H1 (cell line): ENCODE results near the gene CHSY3. TPM values are rescaled to one million over a fixed set of nuclear protein-coding genes. Genes with fewer than 3 reads are reported as not detected.

Experiments
- CTCF ChIA-PET: fragments of 300-600 bp; sonication (Branson Sonifier 250); formaldehyde crosslinking; loops from one replicate; lab custom pipeline; 2021; ENCODE audit not compliant: partially characterized antibody; lab: Charles Lee
- POLR2A ChIA-PET: fragments of 300-600 bp; sonication (Branson Sonifier 250); formaldehyde crosslinking; loops from one replicate; lab custom pipeline; 2021; ENCODE audit warnings: inconsistent platforms; ENCODE audit not compliant: partially characterized antibody; lab: Charles Lee
- DNase-seq, 2 experiments: peaks; one replicate each; pipeline versions ENCODE4 v3.0.0 to v3.0.0-alpha.2; 2010 to 2022; ENCODE audit warnings: low spot score in 2 of 2, low read depth in 1 of 2, mixed read lengths in 1 of 2
- FAIRE-seq: peaks from 2 replicates; lab custom pipeline; 2011; peaks lifted over from hg19 to GRCh38; lab: Jason Lieb, UNC
- H2AFZ ChIP-seq: 2 replicates; pipeline ENCODE4 v1.8.1; 2012; ENCODE audit warnings: low read length, inconsistent platforms
- H2AK5ac ChIP-seq: 2 replicates; pipeline ENCODE4 v1.6.1; 2013; ENCODE audit warnings: low read depth, low read length
- H2BK120ac ChIP-seq: replicated peaks from 2 replicates; pipeline ENCODE3; 2013; ENCODE audit warnings: low read depth, low read length, inconsistent platforms
- H2BK12ac ChIP-seq: 2 replicates; pipeline ENCODE4 v1.6.1; 2013; ENCODE audit warnings: low read depth, low read length
- H2BK15ac ChIP-seq: 2 replicates; pipeline ENCODE4 v1.6.1; 2013; ENCODE audit warnings: low read length
- H2BK20ac ChIP-seq: 2 replicates; pipeline ENCODE4 v1.6.1; 2013; ENCODE audit warnings: low read length
- H2BK5ac ChIP-seq: 2 replicates; pipeline ENCODE4 v1.6.1; 2013; ENCODE audit warnings: low read depth, low read length
- H3K14ac ChIP-seq: 2 replicates; pipeline ENCODE4 v1.6.1; 2013; ENCODE audit warnings: inconsistent platforms; ENCODE audit not compliant: insufficient read length
- H3K18ac ChIP-seq: 2 replicates; pipeline ENCODE4 v1.6.1; 2013; ENCODE audit warnings: low read length; ENCODE audit errors: extremely low read depth
- H3K23ac ChIP-seq: 2 replicates; pipeline ENCODE4 v1.6.1; 2013; ENCODE audit warnings: inconsistent platforms; ENCODE audit not compliant: insufficient read length
- H3K23me2 ChIP-seq: 2 replicates; pipeline ENCODE4 v1.6.1; 2013; ENCODE audit warnings: low read depth, low read length
- H3K27ac ChIP-seq: 2 replicates; pipeline ENCODE4 v1.6.1; 2011; ENCODE audit warnings: low read depth, low read length, inconsistent platforms
- H3K27me3 ChIP-seq, 4 experiments: replicated peaks in 1 of 4; 1 replicate in 1 of 4; 2 replicates in 3 of 4; pipeline versions ENCODE4 v1.6.1 to v1.8.1; 2011 to 2013; ENCODE audit warnings: low read length in 3 of 4, mild to moderate bottlenecking in 3 of 4, inconsistent platforms in 2 of 4, mixed read lengths in 2 of 4, moderate library complexity in 1 of 4; ENCODE audit not compliant: control insufficient read depth in 3 of 4, insufficient read depth in 3 of 4; ENCODE audit errors: extremely low read depth in 1 of 4
- H3K36me3 ChIP-seq, 4 experiments: 2 replicates each; pipeline versions ENCODE4 v1.6.1 to v1.8.1; 2011 to 2013; ENCODE audit warnings: mild to moderate bottlenecking in 4 of 4, low read length in 3 of 4, moderate library complexity in 2 of 4, control low read depth in 1 of 4, inconsistent platforms in 1 of 4; ENCODE audit not compliant: insufficient read depth in 4 of 4, control insufficient read depth in 2 of 4
- H3K4ac ChIP-seq: replicated peaks from 2 replicates; pipeline ENCODE3; 2013; ENCODE audit warnings: low read length, low read depth, mixed read lengths, inconsistent platforms; ENCODE audit not compliant: insufficient read length
- H3K4me1 ChIP-seq, 4 experiments: replicated peaks in 1 of 4; 1 replicate in 1 of 4; 2 replicates in 3 of 4; pipeline versions ENCODE4 v1.6.1 to v1.8.1; 2011 to 2013; ENCODE audit warnings: low read length in 3 of 4, inconsistent platforms in 2 of 4, mixed read lengths in 1 of 4; ENCODE audit not compliant: insufficient read depth in 4 of 4, control insufficient read depth in 3 of 4
- H3K4me2 ChIP-seq, 2 experiments: 2 replicates each; pipeline versions ENCODE4 v1.6.1 to v1.8.1; 2011 to 2013; ENCODE audit warnings: low read depth in 2 of 2, low read length in 2 of 2, control low read depth in 1 of 2, inconsistent platforms in 1 of 2, mild to moderate bottlenecking in 1 of 2; ENCODE audit not compliant: insufficient read depth in 1 of 2
- H3K4me3 ChIP-seq, 4 experiments: fragments of 200-600, 300-600 bp in 1 of 4; sonication (generic), shearing (Covaris generic), sonication (Bioruptor Twin) in 1 of 4; 2 replicates each; pipeline versions ENCODE4 v1.5.1 to v1.8.1; 2011 to 2016; ENCODE audit warnings: low read length in 4 of 4, low read depth in 3 of 4, control low read depth in 2 of 4, inconsistent platforms in 2 of 4, mild to moderate bottlenecking in 2 of 4, mixed read lengths in 1 of 4, moderate library complexity in 1 of 4; ENCODE audit not compliant: insufficient read depth in 2 of 4; ENCODE audit errors: extremely low read depth in 1 of 4
- H3K56ac ChIP-seq: replicated peaks from 2 replicates; pipeline ENCODE3; 2013; ENCODE audit warnings: low read depth, mild to moderate bottlenecking, mixed read lengths, low read length, inconsistent platforms; ENCODE audit not compliant: insufficient read length
- H3K79me1 ChIP-seq: 2 replicates; pipeline ENCODE4 v1.6.1; 2013; ENCODE audit warnings: low read depth, low read length, control low read depth
- H3K79me2 ChIP-seq, 2 experiments: 2 replicates each; pipeline versions ENCODE4 v1.6.1 to v1.8.1; 2012 to 2013; ENCODE audit warnings: low read length in 2 of 2, mild to moderate bottlenecking in 2 of 2, inconsistent platforms in 1 of 2; ENCODE audit not compliant: insufficient read depth in 2 of 2, control insufficient read depth in 1 of 2
- H3K9ac ChIP-seq, 4 experiments: replicated peaks in 1 of 4; 1 replicate in 1 of 4; 2 replicates in 3 of 4; pipeline versions ENCODE4 v1.6.1 to v1.8.1; 2011 to 2013; ENCODE audit warnings: low read depth in 3 of 4, low read length in 3 of 4, control low read depth in 2 of 4, mild to moderate bottlenecking in 2 of 4, moderate library complexity in 2 of 4, inconsistent platforms in 1 of 4; ENCODE audit errors: extremely low read depth in 1 of 4
- H3K9me3 ChIP-seq, 2 experiments: 2 replicates each; pipeline versions ENCODE4 v1.6.1 to v1.8.1; 2012 to 2013; ENCODE audit warnings: mild to moderate bottlenecking in 2 of 2, moderate library complexity in 2 of 2, control low read depth in 1 of 2, inconsistent platforms in 1 of 2, low read depth in 1 of 2, low read length in 1 of 2, mixed read lengths in 1 of 2; ENCODE audit not compliant: insufficient read depth in 2 of 2
- H4K20me1 ChIP-seq, 2 experiments: replicated peaks in 1 of 2; 2 replicates each; pipeline versions ENCODE3 to v1.8.1; 2011 to 2013; ENCODE audit warnings: inconsistent platforms in 2 of 2, low read length in 2 of 2, mild to moderate bottlenecking in 1 of 2; ENCODE audit not compliant: insufficient read depth in 2 of 2, control insufficient read depth in 1 of 2
- H4K5ac ChIP-seq: 2 replicates; pipeline ENCODE4 v1.6.1; 2013; ENCODE audit warnings: low read length, low read depth, mixed read lengths, inconsistent platforms; ENCODE audit not compliant: insufficient read length
- H4K8ac ChIP-seq: 2 replicates; pipeline ENCODE4 v1.8.0; 2013; ENCODE audit warnings: mild to moderate bottlenecking, moderate library complexity, low read length, inconsistent platforms; ENCODE audit not compliant: insufficient read depth; ENCODE audit errors: extremely low read depth
- H4K91ac ChIP-seq: replicated peaks from 2 replicates; pipeline ENCODE3; 2013; ENCODE audit warnings: low read length, mixed read lengths, inconsistent platforms; ENCODE audit not compliant: insufficient read length
- CHD1 ChIP-seq: IDR thresholded peaks from 2 replicates; pipeline ENCODE4 v1.6.1; 2012; ENCODE audit warnings: low read depth, low read length, improper control_type of control experiment
- RBBP5 ChIP-seq: IDR thresholded peaks from 2 replicates; pipeline ENCODE4 v1.7.1; 2012; ENCODE audit warnings: low read depth, mild to moderate bottlenecking, inconsistent platforms, low read length, moderate library complexity, borderline replicate concordance
- SIN3A ChIP-seq, 2 experiments: IDR thresholded peaks in 1 of 2; conservative IDR thresholded peaks in 1 of 2; 2 replicates each; pipeline ENCODE4 v1.6.1; 2011 to 2012; ENCODE audit warnings: low read length in 2 of 2, improper control_type of control experiment in 1 of 2, low read depth in 1 of 2, mild to moderate bottlenecking in 1 of 2
- SP2 ChIP-seq: IDR thresholded peaks from 2 replicates; pipeline ENCODE4 v1.6.1; 2012; ENCODE audit warnings: mild to moderate bottlenecking, low read length, inconsistent platforms
- YY1 ChIP-seq: IDR thresholded peaks from 2 replicates; pipeline ENCODE4 v1.6.1; 2011; ENCODE audit warnings: low read depth, mild to moderate bottlenecking, low read length
- WGBS, 2 experiments: shearing (Covaris generic) in 1 of 2; methylation state at CpG; one replicate each; pipeline versions ENCODE4 v1.1.6 to v1.1.7; 2013 to 2015; ENCODE audit warnings: low lambda C conversion rate in 2 of 2, mixed read lengths in 2 of 2, inconsistent platforms in 1 of 2, low coverage in 1 of 2, missing lambda C conversion rate in 1 of 2; ENCODE audit not compliant: insufficient replicate concordance in 2 of 2, insufficient coverage in 1 of 2, insufficient read length in 1 of 2; ENCODE audit errors: extremely low coverage in 1 of 2, missing lambda C conversion rate in 1 of 2; 5-methylcytosine and 5-hydroxymethylcytosine counted together
- polyA plus RNA-seq, 7 experiments: library from polyadenylated mRNA; depleted of rRNA in 3 of 7; stranded (reverse) in 5 of 7; unstranded in 2 of 7; fragments of >200 nt in 5 of 7; fragments of 200-250 nt in 2 of 7; gene quantifications; 1 replicate in 5 of 7; 2 replicates in 1 of 7; 4 replicates in 1 of 7; pipeline versions ENCODE4 v1.2.1 to v1.2.3, GENCODE V29; 2011 to 2013; ENCODE audit warnings: missing spikeins in 2 of 7, mixed read lengths in 2 of 7
- total RNA-seq: library from RNA; stranded (reverse); fragmentation: NEBNext Ultra II Directional; extraction: Animal tissue kit (Norgen Biotek cat#: 25700); gene quantifications from 2 replicates; pipeline ENCODE4 v1.2.1, GENCODE V29; 2021

Gene CHSY3
- total and polyA plus RNA-seq, 2 of the 8 experiments (the other 6 are each of a cell fraction or from before 2014, with no cell fraction given): 0.24 to 1.8 TPM

DNA sequence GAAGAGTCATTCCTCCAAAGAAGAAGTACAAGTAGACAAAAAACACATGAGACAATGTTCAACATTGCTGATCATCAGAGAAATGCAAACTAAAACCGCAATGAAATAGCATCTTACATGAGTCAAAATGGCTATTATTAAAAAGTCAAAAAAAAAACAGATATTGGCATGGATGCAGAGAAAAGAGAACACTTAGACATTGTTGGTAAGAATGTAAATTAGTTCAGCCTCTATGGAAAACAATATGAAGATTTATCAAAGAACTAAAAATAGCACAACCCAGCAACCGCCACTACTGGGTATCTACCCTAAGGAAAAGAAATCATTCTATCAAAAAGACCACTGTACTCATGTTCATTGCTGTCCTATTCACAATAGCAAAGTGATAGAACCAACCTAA, 157.5 kb downstream of the CHSY3 start:
- Histone ChIP-seq H4K5ac (no peak overlapping the region), H3K79me2 (no peaks in the 10 kb centered on the region), H4K20me1 (no peaks in the 10 kb centered on the region), H2BK15ac (no peak overlapping the region), H3K9ac (no peak overlapping the region), H3K4me1 (no peaks in the 10 kb centered on the region), H3K4ac (no peak overlapping the region), H3K23me2 (no peaks in the 10 kb centered on the region), H3K27ac (no peak overlapping the region), H2BK120ac (no peak overlapping the region), H2AK5ac (no peak overlapping the region), H4K91ac (no peak overlapping the region), H3K9me3 (no peaks in the 10 kb centered on the region), H3K36me3 (no peaks in the 10 kb centered on the region), H3K18ac (no peak overlapping the region), H2BK20ac (no peak overlapping the region), H3K14ac (no peak overlapping the region), H3K4me3 (no peak overlapping the region), H2BK12ac (no peak overlapping the region), H2AFZ (no peak overlapping the region), H3K4me2 (no peak overlapping the region), H2BK5ac (no peak overlapping the region), H3K27me3 (peaks cover 0 to 1% (median 0%) of the 10 kb centered on the region in 4 experiments; a peak in 1 of 7 replicates), H3K23ac (no peak overlapping the region), H3K79me1 (no peaks in the 10 kb centered on the region), H3K56ac (no peak overlapping the region), H4K8ac (no peak overlapping the region)
- ChIA-PET POLR2A (no interaction called here), CTCF (no interaction called here)
- DNase-seq (no peak), FAIRE-seq (no peak)
- 90% methylated on average over 2 of the region's 2 CpGs; no CpG with 5 or more reads in 1 of the 2 experiments for WGBS, 2 experiments
- TF ChIP-seq RBBP5: no peak
- no peak for TF ChIP-seq YY1
- TF ChIP-seq CHD1: no peak
- TF ChIP-seq SIN3A (conservative IDR thresholded peaks at IDR 0.05 in 1 of 2, IDR thresholded peaks at IDR 0.05 in 1 of 2; ENCODE audit: low read depth in 1 of 2, low read length in 2 of 2): no peak
- no peak for TF ChIP-seq SP2
